Stimulated activated CD8-positive, alpha-beta memory T cell treated with anti-CD3 and anti-CD28 coated beads, Interleukin-7, amount 100 ng/mL, for 1 hour (primary cell): ENCODE data around the gene SHC1.
A peak's percentile ranks its signal among the peaks of the same experiment; 100 is the strongest.

Experiments used
- DNase-seq, 2 donors: peaks; one replicate each; pipeline ENCODE4 v3.0.0-alpha.2; 2020; ENCODE audit warnings: low read depth in 2 of 2

SHC1 gene

DNA sequence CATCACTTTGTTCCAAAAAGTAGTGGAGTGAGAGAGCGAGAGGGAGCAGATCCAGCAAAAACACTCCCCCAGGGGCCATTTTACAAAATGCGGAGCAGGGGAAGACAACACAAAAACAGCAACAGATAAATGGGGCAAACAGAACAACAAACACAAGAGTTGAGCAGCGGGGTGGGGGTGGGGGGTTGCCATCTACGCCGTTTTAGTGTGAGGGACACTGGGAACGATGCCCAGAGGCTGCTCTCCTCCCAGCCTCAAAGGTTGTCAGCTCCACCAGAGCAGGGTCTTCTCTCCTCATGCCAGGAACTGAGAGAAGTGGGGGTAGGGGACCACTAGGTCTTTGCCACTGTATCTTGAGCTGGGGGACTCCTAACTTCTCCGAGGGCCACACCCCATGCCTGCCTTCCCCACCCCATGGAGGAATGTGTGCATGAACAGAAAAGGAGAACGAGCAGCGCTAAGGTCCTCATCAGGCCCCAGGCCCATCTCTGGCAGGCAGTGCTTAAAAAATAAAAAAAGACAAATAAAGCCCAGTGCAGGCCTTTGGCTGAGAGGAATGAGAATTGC is 13.4 kb downstream of the SHC1 start:
- DNase-seq = no peak

DNA sequence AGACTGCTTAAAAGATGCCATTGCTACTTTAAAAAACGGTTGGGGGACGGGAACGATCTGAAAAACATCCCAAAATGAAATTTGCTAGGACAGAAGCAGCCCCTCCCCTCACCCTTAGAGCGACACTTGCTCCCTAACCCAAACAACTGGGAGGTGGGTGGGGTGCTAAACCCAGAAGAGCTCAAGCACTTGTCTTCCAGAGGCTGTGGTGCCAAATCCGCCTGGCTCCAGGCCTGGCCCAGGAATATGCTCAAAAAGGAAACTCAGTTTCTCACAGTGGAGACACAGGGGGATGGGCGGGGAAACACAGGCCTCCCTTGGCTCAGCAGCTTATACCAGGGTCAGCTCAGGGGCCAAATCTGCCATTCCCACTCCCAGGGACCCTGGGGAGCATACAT is 14.0 kb downstream of the SHC1 start:
- DNase-seq = no peak

DNA sequence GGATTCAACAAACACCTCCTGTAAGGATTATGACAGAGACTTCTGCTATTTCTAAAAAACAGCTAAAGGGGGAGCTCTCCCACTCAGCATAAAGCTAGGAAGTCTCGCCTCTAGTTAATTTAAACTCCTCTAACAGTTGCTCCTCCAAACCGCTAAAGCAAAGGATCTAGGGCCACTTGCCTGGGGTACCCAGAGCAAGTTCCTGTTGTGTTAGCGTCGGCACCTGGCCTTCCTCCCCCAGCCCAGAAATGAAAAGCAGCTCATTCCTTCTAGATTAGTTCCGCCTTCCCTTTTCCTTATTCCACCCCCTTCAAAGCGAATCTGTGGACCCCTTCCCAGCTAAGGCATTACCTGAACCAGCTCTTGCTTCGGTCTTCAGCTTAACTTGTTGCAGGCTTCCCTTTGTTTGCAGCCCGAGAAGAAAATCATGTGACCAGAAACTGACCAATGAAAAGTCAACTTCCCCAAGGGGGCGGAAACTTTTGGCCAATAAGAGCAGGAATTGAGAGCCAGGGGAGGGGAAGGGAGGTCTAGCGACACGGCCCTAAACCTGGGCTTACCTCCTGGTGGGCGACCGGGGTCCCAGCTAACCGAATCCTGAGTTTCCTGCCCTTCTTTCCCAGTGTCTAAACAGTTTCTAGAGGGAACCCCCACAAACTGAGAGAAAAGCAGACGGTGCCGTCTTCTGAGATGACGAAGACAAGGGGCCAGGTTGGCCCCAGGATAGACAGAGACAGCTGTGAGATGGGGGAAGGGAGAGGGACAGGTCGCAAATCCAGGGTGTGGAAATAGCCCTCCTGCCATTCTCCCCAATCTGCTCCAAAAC is 14.6 kb downstream of the SHC1 start, which contains the start of gene PBXIP1:
Gene PBXIP1, minus strand, starts transcription at position 382 of the 826 bp plus-strand sequence. CDS start 2,378 bp downstream, outside the sequence.
- DNase-seq = peak; percentile 58 to 61

DNA sequence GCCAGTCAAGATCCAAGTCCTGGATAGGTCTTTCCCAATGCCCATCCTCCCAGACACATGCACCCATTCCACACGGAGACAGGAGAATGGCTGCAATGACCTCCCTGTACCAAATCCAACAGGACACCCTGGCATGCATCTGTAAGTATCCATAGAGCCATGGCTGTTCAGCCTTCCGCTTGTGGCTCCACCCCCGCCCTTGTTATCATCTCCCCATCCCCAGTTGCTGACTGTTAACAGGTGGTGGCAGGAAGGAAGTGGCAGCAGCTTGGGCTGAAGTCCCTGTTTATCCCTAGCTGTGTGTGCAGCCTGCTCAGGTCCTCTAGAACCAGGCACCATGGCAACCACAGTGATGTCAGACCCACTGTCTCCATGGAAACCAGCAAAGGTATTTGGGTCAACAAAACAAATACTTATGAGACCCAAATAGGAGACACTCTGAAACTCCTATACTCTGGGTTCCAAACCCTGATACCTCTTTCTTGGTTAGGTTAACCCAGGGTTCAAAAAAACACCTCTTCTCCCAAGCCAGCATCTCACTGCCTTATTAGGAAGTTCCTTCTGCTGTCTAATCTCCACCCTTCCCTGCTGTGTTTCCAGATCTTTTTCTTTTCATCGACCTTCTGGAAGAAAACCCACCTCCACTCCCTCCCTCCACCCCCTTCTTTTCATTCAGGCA is 15.4 kb downstream of the SHC1 start:
- peak; percentile 67 to 74 for DNase-seq

DNA sequence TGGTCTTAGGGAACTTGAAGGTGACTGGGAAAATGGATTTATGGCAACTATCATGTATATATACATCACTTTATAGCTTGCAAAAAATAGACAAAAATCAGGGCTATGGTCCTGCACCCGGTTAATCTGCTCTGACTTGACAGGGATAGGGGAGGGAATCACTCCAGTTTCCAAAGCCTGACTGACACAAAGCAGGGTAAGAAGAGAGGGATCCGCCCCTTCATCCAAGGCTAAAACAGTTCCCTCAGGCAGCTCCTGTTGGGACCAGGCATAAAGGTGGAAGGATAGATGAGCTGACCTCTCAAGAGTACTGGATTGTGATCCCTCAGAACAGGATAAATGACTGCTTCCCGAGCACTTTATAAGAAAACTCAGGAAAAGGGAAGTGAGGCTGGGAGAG is 16.0 kb downstream of the SHC1 start:
- DNase-seq = no peak

DNA sequence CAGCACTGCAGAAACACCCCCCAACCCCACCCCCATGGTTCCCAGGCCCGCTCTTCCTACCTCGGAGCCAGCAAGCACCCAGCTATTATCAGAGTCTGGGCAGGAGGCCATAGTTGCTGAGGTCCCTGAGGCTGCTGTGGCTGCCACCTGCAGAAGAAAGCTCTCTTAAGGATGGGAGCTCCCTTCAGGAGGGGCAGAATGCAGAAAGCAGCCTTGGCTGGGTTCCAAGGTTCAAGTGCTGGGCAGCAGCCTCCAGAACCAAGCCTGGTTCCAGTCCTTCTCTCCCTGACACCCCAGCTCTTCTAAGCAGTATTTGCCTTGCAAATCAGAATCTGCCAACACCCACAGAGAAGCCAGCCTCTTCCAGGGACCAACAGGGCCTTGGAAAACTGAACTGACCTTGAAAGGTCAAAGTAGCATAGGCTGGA is 16.9 kb downstream of the SHC1 start:
- no peak for DNase-seq

DNA sequence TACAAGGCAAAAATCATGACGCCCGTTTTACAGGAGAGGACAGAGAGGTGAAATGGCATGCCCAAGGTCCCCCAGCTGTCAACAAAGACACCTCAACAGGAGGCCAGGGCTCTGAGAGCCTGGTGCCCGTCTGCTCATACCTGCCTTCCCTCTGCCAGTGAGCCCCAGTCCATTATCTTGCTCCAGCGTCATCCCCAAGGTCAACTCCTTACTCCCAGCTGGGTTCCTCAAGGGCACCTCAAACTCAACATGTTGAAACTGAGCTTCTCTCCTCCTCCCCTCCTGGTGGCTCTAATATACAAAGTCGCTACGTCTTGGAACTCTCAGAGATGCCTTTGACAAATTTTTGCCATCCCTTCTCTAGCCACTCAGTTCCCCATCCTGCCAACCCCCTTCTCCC is 17.9 kb downstream of the SHC1 start:
- no peak for DNase-seq

DNA sequence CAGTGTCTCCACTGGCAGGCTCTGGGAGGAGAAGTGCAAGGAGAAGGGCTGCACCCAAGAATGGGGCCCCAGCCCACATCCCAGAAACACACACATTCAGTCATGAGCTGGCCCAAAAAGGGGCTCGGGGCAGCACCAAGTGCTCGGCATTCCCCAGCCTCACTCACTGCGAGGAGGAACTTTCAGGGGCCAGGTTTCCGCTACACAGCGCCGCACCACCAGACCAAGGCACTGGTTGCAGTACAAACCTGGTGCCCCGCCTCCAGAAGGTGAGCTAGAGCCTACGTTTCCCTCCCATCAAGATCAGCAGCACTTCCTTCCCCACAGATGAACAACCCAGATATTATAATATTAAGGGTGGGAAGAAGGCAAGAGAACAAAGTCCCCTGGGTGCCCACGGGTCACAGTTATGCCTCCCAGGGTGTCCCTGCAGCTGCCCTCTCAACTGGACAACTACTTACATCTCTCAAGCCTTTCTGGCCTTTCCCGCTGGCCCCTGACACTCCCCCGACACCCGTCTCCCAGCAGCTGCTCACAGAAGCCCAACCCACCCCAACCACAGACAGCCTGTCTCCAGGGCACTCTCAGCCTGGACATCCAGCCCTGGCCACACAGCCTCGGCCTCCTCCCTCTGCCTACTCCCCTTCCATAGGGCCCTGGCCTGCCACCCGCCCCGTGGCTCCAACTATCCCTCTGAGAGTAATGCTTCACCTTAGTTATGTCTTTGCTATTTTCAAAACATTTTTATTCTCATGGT is 18.5 kb downstream of the SHC1 start:
- DNase-seq = no peak

DNA sequence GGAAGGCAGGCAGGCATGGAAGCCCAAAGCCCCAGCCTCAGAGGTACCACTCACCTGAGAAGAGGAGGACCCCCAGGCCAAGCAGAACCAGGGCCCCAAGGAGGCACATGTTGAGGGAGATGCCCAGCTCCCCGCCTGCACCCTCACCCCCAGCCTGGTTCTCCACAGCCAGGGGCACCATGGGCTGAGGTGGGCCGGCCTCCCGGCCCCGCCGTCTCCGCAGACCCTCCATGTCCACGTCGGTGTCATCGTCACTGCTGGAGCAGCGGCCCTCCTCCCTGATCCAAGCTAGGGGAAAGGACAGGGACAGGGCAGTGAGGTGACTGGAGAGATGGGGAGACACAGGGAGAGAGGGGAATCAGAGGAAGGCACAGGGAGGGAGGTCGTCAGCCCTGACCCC is 22.5 kb downstream of the SHC1 start:
- DNase-seq = no peak

DNA sequence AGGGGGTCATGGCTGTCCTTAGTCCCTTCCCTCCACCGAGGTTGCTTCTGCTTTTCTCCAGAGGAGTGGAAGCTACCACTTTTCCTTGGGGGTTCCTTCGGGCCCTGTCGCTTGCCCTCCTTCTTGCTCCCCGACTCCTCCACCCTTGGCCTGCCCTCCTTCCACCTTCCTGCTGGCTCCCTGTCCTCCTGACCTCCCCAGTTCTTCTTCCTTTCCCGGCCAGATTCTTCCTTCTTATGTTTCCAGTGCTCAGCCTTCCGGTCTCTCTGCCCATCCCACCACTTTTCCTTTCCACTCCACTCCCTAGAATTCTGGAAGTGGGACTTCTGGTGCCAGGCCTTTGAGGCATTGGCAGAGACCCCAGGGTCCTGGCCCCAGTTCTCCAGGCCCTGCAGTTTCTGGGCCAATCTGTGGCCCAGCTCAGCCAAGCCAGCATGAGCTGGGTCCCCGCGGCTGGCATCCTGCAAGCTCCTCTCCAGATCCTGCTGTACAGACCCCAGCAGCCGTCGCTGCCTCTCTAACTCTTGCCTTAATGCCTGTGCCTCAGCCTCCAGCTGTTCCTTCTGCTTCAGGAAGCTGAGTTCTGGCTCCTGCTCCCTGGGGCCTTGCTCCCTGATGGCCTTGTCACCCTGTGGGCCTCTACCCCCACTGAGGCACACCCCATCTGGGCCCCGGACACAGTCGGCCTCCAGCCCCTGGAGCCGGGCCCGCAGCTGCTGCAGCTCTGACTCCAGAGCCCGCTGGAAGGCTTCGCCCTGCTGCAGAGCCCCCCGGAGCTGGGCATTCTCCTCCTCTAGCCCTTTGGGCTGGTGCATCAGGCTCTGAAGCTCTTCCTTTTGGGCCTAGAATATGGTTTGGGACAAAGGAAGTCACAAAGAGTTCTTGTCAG is 24.3 kb downstream of the SHC1 start:
- no peak for DNase-seq

DNA sequence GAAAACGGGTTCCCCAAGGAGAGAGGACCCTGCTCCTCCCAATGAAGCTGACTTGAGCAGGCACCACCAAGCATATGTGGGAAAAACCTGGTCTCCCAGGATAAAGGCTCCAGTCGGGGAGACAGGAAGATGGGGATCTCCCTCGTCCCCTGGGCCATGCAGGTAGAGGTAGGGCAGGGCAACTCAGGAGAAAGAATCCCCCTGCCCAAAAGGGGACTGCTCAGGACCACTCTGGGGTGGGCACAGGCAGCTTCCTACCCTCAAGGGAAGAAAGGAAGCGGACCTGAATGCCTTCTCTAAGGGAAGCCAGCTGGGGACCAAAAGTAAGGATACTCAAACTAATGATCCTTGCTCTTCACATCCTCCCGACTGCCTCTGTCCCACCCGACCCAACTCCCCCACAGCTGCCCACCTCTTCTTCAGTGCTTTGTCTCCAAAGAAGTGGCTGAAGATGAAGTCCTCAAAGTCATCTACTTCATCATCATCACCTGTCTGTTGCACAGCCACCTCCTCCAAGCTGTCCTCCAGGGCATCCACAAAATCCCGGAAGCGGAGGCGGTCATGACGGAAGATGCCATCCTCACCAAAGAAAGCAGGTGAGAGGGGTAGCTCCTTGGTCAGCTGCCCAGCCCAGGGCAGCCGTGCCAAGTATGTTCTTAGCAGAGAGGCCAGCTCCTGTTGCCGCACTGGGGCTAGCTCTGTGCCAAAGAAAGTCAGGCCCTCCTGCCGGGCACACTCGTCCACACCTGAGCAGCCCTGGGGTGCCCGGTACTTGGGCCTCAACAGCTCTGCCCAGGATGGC is 25.2 kb downstream of the SHC1 start:
- DNase-seq = no peak

DNA sequence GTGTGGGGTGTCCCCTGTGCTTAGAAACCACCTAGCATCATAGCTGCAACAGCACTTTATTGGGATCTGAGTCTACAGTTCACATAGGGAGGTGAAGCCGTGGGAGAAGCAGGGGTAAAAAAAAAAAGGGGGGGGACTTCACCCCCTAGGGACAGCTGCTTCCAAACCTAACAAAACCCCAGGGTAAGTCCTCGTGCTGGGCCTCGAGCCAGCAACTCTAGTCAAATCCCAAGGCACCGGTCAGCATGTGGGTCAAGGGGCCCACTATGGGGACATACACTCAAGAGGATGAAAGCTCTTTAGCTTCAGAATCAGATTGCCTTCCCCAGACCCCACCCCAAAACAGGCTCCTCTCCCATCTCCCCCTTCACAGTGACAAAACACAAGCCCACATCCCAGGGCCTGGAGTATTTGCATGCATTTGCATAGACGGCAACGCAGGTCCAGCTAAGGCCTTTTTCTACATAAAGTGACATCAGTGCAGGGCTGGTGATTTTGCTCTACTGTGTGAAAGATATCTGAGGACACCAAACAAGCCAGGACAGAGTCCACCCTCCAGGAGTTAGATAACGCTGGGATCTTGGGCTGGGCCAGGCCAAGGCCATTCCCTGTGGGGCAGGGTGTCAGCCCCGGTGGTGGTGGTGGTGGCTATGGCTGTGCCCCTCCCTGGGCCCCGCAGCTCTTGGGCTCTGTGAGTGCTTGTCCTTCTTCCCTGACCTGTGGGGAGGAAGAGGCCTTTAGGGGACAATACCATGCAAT is 26.0 kb downstream of the SHC1 start:
- no peak for DNase-seq

DNA sequence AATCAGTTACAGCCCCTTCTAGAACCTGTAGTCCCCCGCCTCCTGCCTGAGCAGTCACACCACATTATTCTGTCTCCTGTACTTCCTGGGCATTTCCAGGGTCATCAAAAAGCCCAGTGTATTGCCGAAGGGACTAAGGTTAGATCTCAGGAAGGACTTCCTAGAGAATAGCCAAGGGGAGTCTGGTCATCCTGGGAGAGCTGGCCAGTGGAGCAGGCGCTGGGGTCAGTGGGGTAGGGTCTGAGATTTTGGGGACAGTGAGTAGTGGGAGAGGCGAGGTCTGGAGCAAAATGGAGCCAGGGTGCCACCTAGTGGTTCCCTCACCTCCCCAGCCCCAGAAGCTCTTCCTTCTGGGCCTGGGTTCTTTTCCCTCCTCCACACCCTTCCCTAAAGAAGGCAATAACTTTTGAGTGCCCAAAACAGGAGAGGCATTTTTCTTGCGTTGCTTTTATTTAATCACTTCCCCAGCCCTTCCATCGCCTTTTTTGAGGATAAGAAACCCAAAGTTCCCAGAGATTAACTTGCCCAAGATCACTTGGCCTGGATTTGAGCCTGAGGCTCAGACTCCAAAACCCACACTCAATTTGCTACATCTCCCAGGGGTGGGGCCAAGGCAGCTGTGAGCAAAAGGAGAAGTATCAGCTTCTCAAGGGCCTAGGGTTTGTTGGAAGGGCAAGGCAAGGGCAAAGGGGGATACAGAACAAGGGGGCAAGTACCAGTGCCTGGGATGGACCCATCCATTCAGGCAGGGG is 26.7 kb downstream of the SHC1 start:
- no peak for DNase-seq

DNA sequence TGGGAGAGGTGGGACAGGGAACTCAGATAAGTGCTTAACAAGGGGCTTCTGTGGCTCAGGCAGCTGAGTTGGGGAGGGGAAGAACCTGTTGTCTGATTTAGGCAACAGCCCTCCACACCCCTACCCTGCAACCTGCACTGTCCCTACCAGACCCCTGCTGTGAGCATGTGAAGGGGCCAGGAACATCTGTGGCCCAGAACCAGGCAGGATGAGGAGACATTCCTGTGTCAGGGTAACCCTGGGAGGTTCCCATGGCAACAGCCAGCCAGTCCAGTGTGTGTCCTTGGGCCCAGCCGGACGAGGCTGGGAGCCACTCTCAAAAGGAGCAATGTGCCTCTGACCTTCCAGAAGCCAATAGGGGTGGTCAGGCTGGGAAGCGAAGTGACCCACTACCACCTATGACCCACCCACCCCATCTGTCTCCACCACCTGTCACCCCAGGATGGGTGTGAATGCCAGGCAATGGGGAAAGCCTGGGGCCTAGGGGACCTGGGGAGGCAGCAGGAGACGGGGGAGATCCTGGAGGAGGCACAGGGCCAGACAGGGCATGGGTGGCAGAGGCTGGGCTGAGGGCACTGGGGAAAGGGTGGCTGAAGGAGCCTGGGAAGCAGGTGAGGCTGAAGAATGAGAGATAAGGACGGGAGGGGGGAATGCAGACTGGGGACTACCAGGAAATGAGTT is 29.1 kb downstream of the SHC1 start:
- DNase-seq = no peak

DNA sequence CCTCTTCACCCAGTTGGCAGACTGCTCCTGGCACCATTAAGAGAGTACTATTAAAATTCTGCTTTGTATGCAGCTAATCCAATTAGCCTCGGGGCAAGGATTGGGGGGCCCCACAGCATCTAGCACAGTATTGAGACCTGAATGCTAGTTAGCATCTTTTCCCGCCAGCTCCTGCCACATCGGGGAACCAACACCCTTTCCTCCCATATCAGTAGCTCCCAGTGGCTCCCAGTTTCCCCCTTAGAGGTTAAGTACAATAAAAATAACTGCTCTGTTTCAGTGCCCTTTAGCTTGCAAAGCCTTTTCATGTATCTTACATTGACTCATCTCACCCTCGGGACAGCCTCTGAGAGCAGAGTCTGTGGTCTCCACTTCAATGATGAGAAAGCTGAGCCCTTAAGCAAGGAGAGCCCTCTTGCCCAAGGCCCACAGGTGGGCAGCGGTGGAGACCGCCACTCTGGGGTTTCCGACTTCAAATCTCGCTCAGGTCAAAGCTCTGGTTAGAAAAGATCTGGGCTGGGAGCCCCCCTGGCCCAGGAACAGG is 29.8 kb downstream of the SHC1 start:
- DNase-seq = no peak

DNA sequence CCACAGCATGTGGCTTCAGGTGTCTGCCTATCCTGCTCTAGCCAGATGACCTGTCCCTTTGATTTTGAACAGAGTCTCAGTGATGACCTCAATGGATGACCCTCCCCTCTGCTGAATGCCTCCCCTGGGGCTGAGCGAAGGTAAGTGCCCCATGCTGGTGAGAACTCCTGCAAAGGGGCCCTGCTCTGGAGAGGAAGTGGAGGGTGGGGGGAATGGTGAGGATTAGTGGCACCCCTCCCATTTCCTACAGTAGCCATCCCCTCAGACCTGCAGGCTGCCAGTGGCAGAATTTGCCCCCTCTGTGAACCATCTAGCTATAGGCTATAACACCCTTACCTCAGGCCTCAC is 30.4 kb downstream of the SHC1 start:
- DNase-seq = no peak

DNA sequence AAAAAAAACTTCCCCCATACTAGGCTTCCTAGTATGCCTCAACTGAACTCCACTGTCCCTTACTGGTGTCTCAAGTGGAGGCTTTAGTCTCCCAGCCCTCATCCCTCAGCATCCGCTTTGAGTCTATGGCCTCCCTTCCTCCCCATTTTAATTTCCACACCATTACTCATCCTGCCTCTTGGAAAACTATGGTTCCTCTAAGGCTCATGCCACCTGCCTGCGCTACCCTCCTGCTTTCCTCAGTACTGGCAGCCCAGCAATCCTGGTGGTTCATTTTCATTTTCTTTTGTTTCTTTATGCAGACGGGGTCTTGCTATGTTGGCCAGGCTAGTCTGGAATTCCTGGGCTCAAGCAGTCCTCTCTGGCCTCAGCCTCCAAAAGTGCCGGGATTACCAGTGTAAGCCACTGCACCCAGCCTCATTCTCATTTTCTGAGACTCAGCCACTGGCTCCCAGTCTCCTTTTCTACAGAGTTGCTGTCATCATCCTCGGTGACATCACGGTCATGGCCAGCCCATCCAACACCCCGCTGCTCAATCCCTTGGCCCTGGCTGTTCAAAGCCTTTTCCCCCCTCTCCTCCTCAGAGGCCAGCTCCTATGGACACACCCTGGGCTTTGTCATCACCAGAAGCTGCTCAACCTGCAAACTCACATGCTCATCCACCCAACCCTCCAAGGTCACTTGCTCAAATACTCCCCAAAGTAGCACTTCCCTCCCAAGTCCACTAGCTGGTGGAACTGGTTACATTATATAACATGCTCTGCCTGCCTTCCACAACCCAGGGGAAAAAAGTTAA is 31.7 kb downstream of the SHC1 start:
- no peak for DNase-seq
